HG03354 (cell line): ENCODE measurements around the gene RGS3.
"Not testable (repeated sequence)": the region's sequence is repeated elsewhere in the genome, so short reads cannot be mapped to it uniquely, and the experiment has no call there.

Experiments
- ATAC-seq: cut with Tn5 transposase; IDR thresholded peaks from one replicate; pipeline ENCODE4 v1.9.1; 2021; ENCODE audit warnings: mild to moderate bottlenecking; ENCODE audit not compliant: unreplicated experiment, poor library complexity, severe bottlenecking

The RGS3 gene

DNA sequence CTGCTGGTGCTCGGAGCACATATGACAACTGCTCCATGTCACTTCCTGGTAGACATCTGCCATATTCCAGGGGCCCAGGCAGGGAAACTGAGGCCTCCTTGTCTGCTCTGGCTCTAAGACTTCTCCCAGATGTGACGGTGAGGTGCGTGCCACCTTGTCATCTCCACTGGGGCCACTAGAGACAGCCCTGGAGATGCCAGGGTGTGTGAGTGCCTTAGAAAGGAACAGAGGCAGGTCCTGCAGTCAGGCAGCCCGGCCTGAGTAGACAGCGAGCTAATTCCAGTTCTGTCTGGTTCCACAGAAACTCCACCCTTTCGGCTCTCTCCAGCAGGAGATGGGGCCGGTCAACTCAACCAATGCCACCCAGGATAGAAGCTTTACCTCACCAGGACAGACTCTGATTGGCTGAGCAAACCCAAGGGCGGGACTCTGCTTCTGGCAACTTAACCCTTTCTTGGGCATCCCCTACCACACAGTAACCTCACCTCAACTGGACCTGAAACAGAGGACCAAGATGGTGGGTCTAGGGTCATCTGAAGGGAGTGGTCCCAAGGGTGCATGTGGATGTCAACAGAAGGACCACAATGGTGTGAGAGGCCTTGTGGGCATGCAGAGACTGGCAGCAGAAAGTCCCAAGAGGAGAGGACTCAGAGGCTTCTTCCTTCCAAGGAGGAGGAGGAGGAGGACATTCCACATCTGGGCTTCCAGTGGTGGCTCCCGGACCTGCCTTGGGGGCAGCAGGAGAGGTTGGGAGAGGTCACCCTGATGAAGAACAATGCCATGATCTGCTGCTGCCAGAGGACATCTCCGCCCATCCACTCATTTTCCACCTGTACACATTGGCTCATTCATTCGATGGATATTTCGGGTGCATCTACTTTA, 77.7 kb downstream of the RGS3 start:
- ATAC-seq, result no peak

DNA sequence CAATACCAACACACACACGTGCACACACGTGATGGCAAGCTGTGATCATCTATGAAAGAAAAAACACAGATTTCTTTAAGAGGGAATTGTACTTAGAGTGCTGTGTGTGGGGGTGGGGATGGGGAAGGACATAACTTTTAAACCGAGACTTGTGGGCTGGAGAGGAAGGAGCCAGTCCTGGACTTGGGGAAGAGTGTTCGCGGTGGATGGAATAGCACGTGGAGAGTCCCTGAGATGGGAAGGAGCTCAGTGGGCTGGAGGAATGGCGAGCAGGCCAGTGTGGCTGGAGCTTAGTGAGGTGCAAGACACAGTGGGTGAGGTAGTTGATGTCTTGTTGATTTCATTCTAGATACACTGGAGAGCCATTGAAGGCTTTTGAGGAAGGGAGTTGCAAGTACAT, 78.5 kb downstream of the RGS3 start:
- ATAC-seq, result no peak

DNA sequence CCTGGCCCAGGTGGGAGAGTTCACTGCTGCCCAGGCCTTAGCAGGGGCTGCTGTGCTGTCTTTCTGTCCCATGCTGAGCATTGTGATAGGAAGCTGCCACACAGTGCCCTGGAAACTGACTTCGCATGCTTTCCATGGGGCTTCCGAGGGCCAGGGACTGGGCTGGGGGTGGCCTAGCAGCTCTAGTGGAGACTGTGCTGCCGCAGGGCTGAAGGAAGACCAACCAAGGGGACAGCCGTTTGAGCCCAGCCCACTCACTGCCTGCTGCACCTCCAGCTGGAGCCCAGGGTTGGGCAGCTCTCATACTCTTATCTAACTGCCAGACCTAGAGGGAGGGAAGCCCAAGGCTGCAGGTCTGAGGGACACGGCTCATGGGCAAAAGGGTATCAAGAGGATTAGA, 79.2 kb downstream of the RGS3 start:
- no peak for ATAC-seq

DNA sequence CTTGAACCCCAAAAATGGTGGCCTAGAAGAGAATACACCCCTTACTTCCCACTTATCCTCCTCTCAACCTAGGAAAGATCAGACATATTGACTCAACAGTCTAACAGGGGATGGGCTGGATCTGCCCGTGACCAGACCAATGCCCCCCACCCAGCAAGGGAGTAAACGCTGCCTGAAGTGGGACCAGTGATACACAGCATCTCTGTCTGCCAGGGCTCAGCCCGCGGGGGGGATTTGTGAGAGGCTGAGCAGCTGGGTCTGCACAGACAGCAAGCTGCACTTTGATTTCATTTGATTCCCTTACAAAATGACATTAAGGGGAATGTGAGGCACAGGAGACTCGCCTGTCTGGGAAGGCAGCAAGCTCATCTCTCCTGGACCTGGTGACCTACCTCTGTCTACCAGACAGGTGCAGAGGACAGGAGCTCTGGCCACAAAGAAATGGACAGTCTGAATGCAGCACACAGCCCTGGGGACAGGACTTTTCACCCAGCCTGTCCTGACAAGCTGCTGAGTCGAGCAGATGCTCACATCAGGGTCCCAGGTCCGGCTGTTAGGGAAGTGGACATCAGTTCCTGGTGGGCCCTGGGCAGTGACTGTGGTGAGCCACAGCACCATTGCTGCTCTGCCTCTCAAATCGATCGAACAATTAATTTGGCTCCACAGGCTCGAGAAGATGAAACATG, 79.9 kb downstream of the RGS3 start:
- ATAC-seq, result no peak

DNA sequence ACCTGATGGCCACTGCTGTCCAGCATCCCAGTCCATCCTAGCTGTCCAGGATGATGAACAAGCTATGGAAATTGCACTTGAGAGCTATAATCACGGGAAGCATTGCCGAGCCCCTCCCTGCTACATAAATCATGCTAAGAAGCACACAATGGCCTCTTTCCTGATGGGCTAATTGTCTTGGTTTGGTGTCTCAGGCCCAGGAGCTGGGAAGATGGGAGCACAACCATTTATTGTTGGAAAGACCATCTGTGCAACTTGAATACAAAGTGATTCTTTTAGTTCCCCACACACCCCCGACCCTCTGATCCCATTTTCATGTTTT, 80.4 kb downstream of the RGS3 start:
- no peak for ATAC-seq

DNA sequence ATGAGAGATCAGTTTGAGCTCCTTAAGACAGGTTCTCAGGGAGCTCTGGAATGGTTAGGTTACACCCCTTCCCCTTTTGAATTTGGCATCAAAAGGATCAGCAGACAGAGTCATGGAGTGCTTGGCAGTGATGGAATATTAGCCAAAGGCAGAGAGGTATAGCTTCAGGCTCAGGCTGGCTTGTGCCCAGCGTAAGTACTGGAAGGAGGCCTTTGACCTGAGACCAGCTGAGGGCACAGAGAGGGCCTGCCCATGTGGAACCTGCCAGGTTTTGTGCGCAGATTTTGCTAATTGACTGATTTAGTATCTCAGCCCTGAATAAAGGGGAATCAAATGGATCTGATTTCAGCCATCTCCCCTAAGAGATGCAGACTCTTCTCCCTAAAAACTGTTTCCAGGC, 81.5 kb downstream of the RGS3 start:
- no peak for ATAC-seq

DNA sequence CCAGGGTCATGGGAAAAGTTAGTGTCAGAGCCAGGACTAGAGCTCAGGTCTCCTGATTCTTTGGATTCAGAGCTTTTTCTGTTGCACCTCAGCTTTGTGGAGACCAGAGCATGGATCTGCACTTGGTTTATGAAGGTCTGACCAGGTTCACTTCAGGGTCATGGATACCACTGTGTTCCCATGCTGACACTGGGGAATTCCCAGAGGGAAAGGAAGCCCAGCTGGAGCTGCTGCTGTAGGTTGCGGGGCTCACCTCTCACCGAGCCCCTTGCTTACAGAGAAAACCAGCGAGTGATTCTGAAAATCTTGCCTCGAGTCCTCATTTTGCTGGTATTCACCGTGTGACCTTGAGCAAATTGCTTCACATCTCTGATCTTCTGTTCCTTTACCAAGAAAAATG, 83.0 kb downstream of the RGS3 start:
- ATAC-seq, result no peak

DNA sequence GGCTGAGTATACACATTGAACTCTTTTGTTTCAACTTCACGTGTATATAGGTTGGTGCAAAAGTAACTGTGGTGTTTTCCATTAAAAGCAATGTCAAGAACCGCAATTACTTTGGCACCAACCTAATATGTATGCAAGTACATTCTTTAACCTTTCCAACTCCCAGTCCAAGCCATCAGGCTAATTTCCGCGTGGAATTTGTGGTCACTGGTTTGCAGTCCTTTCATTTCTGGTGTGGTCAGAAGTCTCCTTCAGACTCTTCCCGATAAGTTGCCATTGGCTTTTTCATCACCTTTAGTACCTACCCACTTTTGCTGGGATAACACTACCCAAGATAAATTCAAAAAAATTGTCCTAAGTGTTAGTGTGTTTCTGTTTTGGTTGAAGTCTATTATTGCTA, 84.0 kb downstream of the RGS3 start:
- no peak for ATAC-seq

DNA sequence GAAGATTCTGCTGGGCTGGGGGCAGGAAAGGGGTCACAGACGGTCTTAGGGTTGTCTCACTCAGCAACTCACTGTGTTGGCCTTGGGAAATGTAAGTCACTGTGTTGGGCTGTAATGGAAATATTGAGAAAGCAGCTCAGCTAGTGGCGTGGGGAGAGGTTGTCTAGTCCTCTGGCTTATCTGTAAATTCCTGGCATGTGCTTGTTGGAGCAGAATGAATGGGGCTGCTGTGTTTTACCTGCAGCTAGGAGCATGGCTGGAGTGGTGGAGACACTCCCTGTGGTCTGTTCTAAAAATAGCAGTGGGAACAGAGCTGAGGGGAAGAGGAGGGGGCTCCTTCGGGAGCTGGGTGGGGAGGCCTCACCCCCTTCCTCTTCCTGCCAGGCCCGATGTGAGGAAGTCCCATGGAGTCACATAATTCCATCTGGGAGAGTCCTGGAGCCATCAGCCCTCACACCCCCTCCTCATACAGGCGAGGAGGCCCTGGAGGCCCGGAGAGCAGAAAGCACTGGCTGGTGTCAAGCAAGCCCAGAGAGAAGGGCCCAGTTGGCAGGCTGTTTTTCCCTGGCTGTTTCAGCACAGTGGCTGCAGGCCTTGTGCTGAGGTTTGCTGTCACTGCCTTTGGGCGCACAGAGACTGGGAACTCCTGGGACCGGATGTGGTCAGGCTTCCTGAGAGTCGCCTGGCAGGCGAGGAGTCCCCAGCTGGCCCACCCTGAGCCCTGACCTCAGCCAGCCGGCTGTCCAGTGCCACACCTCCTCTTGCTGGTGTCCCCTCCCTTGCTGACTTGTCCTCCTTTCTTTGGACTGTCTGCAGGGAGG, 84.9 kb downstream of the RGS3 start:
- no peak for ATAC-seq

DNA sequence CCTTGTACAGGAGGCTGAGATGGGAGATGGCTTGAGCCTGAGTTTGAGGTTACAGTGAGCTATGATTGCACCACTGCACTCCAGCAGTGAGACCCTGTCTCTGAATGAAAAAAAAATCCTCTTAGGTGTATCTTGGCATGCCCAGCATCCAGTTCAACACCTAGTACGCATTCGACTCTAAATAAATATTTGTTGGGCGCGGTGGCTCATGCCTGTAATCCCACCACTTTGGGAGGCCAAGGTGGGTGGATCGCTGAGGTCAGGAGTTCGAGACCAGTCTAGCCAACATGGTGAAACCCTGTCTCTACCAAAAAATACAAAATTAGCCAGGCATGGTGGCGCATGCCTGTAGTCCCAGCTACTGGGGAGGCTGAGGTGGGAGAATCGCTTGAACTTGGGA, 86.4 kb downstream of the RGS3 start:
- ATAC-seq, result not testable (repeated sequence)

DNA sequence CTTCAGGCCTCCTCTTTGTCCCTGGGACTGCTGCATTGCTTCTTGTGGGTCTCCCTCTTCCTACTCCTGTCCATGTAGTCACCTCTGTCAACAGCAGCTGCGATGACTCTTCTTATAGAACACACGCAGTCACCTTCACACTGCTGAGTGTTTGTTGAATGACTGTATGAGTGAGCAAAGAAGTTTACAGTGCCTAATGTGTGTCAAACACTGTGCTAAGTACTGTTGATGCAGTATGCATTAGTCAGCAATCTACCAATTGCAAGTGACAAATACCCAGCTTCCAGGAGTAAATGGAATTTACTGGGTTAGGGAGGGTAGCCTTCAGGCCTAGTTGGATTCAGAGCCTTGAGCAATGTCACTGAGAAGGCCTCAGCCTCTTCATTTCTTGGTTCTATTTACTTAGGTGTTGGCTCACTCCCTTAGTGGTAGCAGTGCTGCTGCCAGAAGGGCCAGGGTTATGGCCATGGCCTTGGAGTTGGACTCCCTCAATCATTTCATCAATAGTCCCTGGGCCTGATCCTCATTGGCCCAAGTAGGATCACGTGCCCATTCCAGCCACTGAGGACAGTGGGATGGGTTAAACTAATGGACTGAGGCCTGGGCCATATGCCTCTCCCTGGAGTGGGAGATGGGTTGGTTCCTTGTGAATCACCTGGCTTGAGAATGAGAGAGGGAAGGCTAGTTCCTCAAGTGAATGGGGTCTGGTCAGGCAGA, 93.5 kb downstream of the RGS3 start:
- no peak for ATAC-seq

DNA sequence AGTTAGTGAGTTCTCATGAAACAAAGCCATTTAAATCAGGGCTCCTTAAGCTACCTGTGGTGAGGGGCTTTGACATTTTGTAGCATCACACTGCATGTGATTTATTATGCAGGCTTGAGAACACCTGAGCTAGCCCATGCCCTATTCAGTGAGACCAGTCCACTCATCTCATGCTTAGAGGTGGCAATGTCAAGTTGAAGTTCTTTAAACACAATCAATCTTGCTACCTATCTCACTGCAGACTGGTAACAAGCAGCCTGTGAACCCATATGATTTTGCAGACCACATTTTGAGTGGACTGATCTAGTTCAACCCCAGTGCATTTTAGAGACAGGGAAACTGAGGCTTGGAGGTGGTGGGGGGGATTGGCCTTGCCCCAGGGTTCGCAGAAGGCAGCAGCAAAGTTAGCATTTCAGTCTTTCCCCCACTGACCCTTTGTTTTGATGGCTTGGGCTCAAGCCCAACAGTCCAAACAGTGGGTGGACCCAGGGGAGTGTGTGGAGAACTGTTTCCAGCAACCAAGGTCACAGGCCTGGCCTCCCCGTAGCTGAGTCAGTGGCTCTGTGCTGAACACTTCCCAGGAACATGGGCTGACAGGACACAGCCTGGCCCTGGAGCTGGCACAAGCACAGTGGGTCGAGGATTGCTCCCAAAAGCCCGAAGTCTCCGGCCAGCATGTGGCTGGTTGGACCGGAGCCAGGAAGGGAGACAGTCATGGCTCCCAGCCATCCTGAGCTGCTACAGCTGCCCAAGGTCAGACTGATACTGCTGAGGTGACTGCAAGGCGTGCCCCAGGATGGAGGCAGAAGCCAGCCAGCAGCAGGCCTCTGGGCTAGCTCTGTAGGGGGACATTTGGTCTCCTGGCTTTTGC, 95.3 kb downstream of the RGS3 start:
- ATAC-seq, result no peak

DNA sequence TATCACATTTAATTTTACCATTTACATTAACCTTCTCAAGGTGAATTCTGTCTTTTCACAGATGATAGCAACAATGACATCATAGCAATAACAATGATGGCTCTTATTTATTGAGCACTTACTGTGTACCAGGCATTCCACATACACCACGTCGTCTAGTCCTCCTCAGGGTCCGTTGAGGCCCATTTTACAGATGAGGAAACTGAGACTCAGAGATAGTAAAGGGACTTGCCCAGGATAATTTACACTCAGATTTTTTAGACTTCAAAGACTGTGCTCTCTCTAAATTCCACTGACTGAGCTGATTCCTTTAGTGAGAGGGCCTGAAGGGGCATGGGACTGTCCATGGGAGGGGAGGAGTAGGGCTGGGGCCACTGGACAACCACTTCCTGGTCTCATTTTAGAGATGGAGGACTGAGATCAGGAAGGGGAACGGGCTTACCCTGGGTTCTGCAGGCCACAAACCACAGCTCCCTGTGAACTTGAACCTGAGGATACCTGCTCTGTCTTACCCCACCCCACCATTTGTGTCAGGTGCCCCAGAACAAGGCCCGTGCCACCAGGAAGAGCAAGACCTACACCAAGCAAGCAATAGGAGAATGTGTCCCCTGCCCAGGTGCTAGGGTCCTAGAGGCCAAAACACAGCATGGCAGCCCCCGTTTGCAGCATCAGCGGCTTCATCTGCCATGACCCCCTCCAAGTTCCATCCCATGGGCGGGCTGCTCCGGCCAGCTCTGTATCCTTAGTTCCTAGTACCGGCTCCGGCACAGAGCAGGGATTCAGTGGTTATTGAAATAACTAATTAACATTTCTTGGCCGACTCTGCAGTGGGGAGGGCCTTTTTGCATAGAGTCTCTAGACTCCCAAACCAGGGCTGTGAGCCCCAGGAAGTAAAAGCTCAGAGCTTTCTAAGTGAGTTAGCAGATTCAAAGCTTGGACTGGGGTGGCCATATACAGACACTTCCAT, 96.6 kb downstream of the RGS3 start:
- no peak for ATAC-seq

DNA sequence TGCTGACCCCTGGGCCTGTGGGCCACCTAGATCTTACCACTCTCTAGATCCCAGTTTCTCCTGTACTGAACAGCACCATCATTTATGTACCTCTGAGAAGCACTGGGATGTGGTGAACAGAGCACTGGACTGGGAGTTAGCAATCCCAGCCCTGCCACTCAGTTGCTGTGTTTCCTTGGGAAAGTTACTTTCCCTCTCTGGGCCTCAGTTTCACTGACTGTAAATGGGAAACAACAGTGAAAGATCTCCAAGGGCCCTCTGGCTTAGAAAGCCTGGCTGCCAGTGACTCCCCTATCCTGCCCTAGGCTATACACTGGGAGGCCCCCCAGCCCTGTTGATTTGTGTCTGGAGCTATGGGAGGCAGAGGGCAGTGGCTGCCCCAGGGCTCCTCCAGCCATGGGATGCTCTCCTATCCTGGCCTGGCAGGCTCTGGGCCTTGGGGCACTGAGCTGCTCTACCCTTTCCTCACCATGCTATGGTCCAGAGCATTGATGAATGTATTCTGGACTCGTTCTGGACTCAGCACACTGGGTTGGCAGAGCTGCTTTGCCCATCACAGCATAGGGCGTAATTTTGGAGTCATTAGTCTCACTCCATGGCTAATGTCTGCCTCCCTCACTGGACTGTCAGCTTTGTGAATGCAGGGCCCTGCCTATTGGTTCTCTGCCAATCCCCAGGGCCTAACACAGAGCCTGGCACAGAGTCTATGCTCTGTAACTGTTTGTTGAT, 99.3 kb downstream of the RGS3 start:
- no peak for ATAC-seq

DNA sequence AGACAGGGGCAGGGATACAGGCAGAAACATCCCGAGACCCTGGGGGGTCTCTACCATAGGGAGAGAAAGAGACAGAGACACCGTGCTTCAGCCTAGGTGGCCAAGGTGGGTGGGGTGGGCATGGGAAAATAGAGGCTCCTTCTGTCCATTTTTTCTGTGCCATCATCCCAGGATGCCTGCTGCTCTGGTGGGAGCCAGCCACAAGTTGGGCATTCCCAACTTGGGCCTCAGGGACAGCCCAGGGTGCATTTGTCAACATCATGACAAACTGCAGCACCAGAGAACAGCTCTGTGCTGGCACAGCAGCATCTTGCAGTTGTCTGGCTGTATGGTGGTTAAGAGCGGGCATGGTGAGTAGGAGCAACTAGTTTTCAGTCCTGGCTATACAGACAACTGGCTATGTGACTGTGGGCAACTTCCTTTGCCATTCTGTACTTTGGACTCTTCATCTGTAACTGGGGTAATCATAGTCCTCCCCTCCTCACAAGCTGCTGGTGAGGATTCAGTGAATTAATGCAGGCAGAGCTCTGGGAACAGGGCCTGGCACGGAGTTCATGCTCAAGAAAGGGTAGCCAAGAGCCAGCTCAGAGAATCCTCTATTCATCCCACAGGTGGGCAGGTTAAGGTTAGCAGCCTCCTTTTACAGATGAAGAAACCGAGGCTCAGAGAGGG, 100.4 kb downstream of the RGS3 start:
- no peak for ATAC-seq

DNA sequence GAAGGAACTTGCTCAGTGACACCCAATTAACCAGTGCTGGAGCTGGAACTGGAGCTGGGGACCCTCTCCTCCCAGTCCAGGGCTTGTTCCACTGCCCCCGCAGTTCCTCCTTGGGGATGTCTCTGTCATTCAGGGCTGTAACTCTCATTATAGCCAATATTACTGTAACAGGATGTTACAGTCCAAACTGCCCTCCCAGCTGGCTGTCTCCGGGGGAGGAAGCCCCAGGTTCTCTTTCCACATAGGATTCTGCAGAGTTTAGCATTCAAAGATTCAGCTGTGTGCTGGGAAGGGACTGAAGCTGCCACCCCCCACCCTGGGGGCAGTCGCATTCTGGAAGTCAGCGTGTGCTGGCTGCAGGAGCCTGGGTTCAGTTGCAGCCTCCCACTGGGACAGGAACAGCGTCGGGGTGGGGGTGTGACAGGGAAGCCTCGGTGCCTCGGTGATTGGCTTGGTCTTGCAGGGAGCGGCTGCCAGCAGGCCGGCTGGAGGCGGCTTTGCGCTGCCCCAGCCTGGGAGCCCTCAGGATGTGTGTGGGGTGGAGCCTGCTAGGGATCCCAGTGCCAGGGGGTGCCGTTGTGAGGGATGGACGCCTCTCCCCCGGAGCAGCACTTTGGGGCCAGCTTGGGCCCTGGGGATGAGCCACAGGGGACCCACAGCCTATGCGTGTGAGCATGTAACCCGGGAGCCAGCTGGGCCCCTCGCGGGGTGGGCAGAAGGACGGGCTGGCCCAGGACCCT, 101.1 kb downstream of the RGS3 start:
- no peak for ATAC-seq
